Brain microvascular endothelial cell (primary cell): ENCODE measurements around the gene ITPR2.

Source experiments
- DNase-seq: peaks from one replicate; pipeline ENCODE4 v3.0.0-alpha.2; 2020
- H3K27ac ChIP-seq: fragments of 250-450 bp; sonication (Bioruptor Pico); 2 replicates; pipeline ENCODE4 v1.5.1; 2020; ENCODE audit warnings: mild to moderate bottlenecking, moderate library complexity
- H3K27me3 ChIP-seq: fragments of 250-450 bp; sonication (Bioruptor Pico); replicated peaks from 2 replicates; pipeline ENCODE4 v1.5.1; 2020; ENCODE audit warnings: mild to moderate bottlenecking
- H3K36me3 ChIP-seq: fragments of 250-450 bp; sonication (Bioruptor Pico); replicated peaks from 2 replicates; pipeline ENCODE4 v1.5.1; 2020; ENCODE audit warnings: mild to moderate bottlenecking
- H3K4me3 ChIP-seq: 2 replicates; pipeline ENCODE4 v1.5.1; 2011; ENCODE audit warnings: low read depth, mild to moderate bottlenecking, control low read depth, low read length, moderate library complexity
- in situ Hi-C: cut with HindIII; loops from 2 replicates; pipeline ENCODE4 v1.10.0; 2017; ENCODE audit warnings: low sequenced_read_pairs, low pct_ligation_motif_present
- TF ChIP-seq, protein P1 (sequence below): IDR thresholded peaks from 2 replicates; pipeline ENCODE4 v1.5.1; 2011; ENCODE audit warnings: low read depth, mild to moderate bottlenecking, moderate library complexity, low read length, control low read depth, inconsistent platforms; ENCODE audit errors: missing control alignments

Gene ITPR2

DNA sequence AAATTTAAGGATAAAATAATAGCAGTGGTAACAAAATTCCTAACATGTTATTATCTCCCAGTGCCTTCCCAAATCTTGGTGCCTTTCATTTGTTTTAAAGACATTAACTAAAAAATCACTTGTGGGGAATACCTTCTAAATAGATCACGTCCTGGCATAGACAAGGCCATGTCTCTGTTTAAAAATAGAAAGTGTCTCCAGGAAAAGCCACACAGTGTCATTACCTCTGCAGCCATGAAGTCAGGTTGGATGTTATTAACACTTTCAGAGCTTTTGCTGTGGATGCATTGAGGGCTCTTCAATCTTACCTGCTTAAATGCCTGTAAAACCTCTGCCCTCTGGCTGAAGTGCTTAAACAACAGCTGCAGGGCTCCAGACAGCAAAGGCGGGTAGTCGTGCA is 211.1 kb downstream of the ITPR2 start:
- no peak overlapping the region for H3K27ac ChIP-seq
- TF ChIP-seq, protein P1, sequence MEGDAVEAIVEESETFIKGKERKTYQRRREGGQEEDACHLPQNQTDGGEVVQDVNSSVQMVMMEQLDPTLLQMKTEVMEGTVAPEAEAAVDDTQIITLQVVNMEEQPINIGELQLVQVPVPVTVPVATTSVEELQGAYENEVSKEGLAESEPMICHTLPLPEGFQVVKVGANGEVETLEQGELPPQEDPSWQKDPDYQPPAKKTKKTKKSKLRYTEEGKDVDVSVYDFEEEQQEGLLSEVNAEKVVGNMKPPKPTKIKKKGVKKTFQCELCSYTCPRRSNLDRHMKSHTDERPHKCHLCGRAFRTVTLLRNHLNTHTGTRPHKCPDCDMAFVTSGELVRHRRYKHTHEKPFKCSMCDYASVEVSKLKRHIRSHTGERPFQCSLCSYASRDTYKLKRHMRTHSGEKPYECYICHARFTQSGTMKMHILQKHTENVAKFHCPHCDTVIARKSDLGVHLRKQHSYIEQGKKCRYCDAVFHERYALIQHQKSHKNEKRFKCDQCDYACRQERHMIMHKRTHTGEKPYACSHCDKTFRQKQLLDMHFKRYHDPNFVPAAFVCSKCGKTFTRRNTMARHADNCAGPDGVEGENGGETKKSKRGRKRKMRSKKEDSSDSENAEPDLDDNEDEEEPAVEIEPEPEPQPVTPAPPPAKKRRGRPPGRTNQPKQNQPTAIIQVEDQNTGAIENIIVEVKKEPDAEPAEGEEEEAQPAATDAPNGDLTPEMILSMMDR, result no peak
- no peak overlapping the region for H3K4me3 ChIP-seq
- in situ Hi-C loops, result no loop called here
- no peak for DNase-seq
- peaks cover 4% of the 10 kb centered on the region for H3K36me3 ChIP-seq
- H3K27me3 ChIP-seq, result no peaks in the 10 kb centered on the region

DNA sequence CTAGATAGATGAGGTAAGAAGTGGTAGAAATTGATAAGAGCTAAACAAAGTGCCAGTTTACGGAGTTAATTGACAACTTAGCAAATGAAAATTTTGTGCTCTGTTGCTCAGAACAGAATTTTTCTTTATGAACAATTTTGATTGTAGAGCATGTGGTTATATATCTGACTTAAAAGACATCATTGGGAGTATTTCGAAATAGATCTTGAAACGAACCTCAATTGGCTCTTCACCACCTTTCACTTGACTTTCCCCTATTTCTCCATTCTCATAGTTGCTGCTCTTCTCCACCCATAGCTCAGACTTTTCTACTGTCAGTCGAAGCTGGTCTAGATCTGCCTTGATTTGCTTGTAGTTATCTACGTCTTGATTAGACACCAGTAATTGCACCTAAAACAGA is 212.1 kb downstream of the ITPR2 start:
- no peak overlapping the region for H3K4me3 ChIP-seq
- no peaks in the 10 kb centered on the region for H3K27me3 ChIP-seq
- TF ChIP-seq, protein P1, result no peak
- H3K36me3 ChIP-seq, result peaks cover 4% of the 10 kb centered on the region
- in situ Hi-C loops, result no loop called here
- DNase-seq, result no peak
- no peak overlapping the region for H3K27ac ChIP-seq

DNA sequence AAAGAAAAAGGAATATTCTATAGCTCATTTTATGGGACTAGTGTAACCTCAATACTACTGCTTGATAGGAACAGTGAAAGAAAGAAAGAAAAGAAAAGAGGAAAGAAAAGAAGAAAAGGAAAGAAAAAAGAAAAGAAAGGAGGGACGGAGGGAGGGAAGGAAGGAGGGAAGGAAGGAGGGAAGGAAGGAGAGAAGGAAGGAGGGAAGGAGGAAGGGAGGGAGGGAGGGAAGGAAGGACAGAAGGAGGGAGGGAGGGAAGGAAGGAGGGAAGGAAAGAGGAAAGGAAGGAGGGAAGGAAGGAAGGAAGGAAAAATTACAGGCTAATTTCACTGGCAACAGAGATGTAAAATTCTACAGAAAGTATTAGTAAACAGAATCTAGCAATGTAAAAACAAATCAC is 215.5 kb downstream of the ITPR2 start:
- Histone ChIP-seq H3K27me3 (no peaks in the 10 kb centered on the region), H3K36me3 (peaks cover 4% of the 10 kb centered on the region), H3K27ac (no peak overlapping the region), H3K4me3 (no peak overlapping the region)
- TF ChIP-seq, protein P1, result no peak
- in situ Hi-C loops, result no loop called here
- DNase-seq, result no peak

DNA sequence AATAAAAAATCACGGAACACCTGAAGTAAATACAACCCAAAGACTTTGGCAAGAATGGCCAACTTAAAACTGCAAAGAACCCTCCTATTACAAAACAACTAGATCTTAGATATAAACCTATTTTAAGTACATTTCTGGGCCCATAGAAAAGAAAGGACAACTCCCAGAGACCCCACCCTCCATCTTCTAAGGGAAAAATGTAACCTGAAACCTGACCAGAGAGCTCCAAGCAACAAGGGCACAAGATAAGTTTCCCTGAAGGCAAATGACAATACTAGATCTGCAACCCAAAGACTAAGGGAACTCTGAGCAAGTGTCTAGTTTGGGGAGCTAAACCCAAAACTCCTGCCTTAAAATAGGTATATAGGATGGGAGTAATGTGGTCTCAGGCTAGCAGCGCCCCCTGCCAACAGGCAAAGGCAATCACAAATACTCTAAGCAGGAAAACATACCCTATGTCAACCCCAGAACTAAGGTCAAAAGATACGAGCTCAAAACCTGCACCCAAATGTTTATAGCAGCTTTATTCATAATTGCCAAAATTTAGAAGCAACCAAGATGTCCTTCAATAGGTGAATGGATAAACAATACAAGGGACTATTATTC is 218.9 kb downstream of the ITPR2 start:
- Histone ChIP-seq H3K27me3 (no peaks in the 10 kb centered on the region), H3K36me3 (no peaks in the 10 kb centered on the region), H3K4me3 (no peak overlapping the region), H3K27ac (no peak overlapping the region)
- in situ Hi-C loops, result no loop called here
- DNase-seq, result no peak
- TF ChIP-seq, protein P1, result peak; percentile 79

DNA sequence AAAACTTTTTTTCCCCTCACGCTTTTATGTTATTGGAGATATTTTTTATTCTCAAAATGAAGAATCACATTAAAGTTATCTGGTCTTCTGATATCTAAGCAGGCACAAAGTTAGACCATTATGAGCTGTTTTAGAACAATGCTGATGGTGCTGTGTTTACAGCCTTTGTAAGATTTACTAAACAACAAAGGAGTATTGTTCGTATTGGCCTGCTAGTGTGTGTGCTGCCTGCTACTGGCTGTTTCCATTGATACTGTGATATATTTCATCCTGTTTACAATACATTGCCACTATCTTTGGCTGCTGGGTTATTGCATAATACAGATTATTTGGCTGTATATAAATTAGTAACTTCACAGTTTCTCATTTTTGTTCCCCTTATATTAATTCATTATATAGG is 220.8 kb downstream of the ITPR2 start:
- TF ChIP-seq, protein P1, result no peak
- in situ Hi-C loops, result no loop called here
- H3K27ac ChIP-seq, result no peak overlapping the region
- no peak for DNase-seq
- H3K4me3 ChIP-seq, result no peak overlapping the region
- no peaks in the 10 kb centered on the region for H3K27me3 ChIP-seq
- no peaks in the 10 kb centered on the region for H3K36me3 ChIP-seq

DNA sequence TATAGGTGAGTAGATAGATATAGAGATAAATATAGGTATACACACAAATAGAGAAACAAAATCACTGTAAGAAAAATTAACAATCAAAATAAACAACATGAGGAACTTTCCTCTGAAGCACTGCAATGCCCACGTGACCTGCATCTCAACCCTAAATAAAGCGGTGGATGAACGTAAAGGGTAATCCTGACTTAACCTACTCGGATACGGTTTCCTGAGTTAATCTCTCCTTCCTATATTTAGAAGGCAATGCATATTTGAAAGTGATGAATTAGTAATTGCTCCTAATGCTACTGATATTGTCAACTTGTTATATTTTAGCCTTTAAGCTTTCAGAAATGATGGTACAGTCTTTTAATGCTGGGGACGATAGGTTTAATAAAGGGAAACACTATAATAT is 221.4 kb downstream of the ITPR2 start:
- no peak overlapping the region for H3K27ac ChIP-seq
- H3K27me3 ChIP-seq, result no peaks in the 10 kb centered on the region
- no peaks in the 10 kb centered on the region for H3K36me3 ChIP-seq
- no peak for DNase-seq
- in situ Hi-C loops, result no loop called here
- TF ChIP-seq, protein P1, result no peak
- H3K4me3 ChIP-seq, result no peak overlapping the region
